ENCODE results near the gene SEC24D.

The SEC24D gene

GRCh38 chr4:118776157-118776954 is 59.6 kb downstream of the SEC24D start:
- DNase-seq (ENCODE audit: low read depth in 1 of 2, low spot score in 1 of 2), result no peak

- no peak for DNase-seq (ENCODE audit: low read depth in 1 of 2, low spot score in 1 of 2)
Measured at GRCh38 chr4:118775405-118775804, 60.5 kb downstream of the SEC24D start.

GRCh38 chr4:118774989-118775388 is 60.9 kb downstream of the SEC24D start:
- no peak for DNase-seq (ENCODE audit: low read depth in 1 of 2, low spot score in 1 of 2)

GRCh38 chr4:118774321-118774720 is 61.6 kb downstream of the SEC24D start:
- no peak for DNase-seq (ENCODE audit: low read depth in 1 of 2, low spot score in 1 of 2)

GRCh38 chr4:118773429-118773792 is 62.5 kb downstream of the SEC24D start:
- no peak for DNase-seq (ENCODE audit: low read depth in 1 of 2, low spot score in 1 of 2)

- no peak for DNase-seq (ENCODE audit: low read depth in 1 of 2, low spot score in 1 of 2)
Measured at GRCh38 chr4:118772767-118773428, 63.0 kb downstream of the SEC24D start.

- no peak for DNase-seq (ENCODE audit: low read depth in 1 of 2, low spot score in 1 of 2)
Measured at GRCh38 chr4:118772081-118772766, 63.7 kb downstream of the SEC24D start.

- no peak for DNase-seq (ENCODE audit: low read depth in 1 of 2, low spot score in 1 of 2)
Measured at GRCh38 chr4:118770741-118771187, 65.2 kb downstream of the SEC24D start.

- no peak for DNase-seq (ENCODE audit: low read depth in 1 of 2, low spot score in 1 of 2)
Measured at GRCh38 chr4:118769161-118769560, 66.8 kb downstream of the SEC24D start.

- no peak for DNase-seq (ENCODE audit: low read depth in 1 of 2, low spot score in 1 of 2)
Measured at GRCh38 chr4:118767109-118767508, 68.8 kb downstream of the SEC24D start.

- no peak for DNase-seq (ENCODE audit: low read depth in 1 of 2, low spot score in 1 of 2)
Measured at GRCh38 chr4:118765399-118765798, 70.5 kb downstream of the SEC24D start.

- no peak for DNase-seq (ENCODE audit: low read depth in 1 of 2, low spot score in 1 of 2)
Measured at GRCh38 chr4:118762730-118763477, 73.0 kb downstream of the SEC24D start.

- DNase-seq (ENCODE audit: low read depth in 1 of 2, low spot score in 1 of 2), result no peak
Measured at GRCh38 chr4:118762155-118762554, 73.8 kb downstream of the SEC24D start.

GRCh38 chr4:118761397-118762016 is 74.4 kb downstream of the SEC24D start:
- no peak for DNase-seq (ENCODE audit: low read depth in 1 of 2, low spot score in 1 of 2)

GRCh38 chr4:118760493-118760892 is 75.4 kb downstream of the SEC24D start:
- DNase-seq (ENCODE audit: low read depth in 1 of 2, low spot score in 1 of 2), result no peak

GRCh38 chr4:118760092-118760491 is 75.8 kb downstream of the SEC24D start:
- DNase-seq (ENCODE audit: low read depth in 1 of 2, low spot score in 1 of 2), result no peak

GRCh38 chr4:118759481-118759880 is 76.4 kb downstream of the SEC24D start:
- DNase-seq (ENCODE audit: low read depth in 1 of 2, low spot score in 1 of 2), result no peak

GRCh38 chr4:118758293-118758692 is 77.6 kb downstream of the SEC24D start:
- DNase-seq (ENCODE audit: low read depth in 1 of 2, low spot score in 1 of 2), result no peak

GRCh38 chr4:118757761-118758251 is 78.1 kb downstream of the SEC24D start:
- DNase-seq (ENCODE audit: low read depth in 1 of 2, low spot score in 1 of 2), result no peak

- no peak for DNase-seq (ENCODE audit: low read depth in 1 of 2, low spot score in 1 of 2)
Measured at GRCh38 chr4:118756958-118757357, 79.0 kb downstream of the SEC24D start.

- no peak for DNase-seq (ENCODE audit: low read depth in 1 of 2, low spot score in 1 of 2)
Measured at GRCh38 chr4:118756429-118756828, 79.5 kb downstream of the SEC24D start.

Measured in activated CD4-positive, alpha-beta T cell treated with anti-CD3 and anti-CD28 coated beads, Interleukin-2, amount 50 U/mL, for 24 hours (primary cell).